Duodenal mucosa (tissue), 2 donors: ENCODE measurements around the gene PIEZO2.
"Not testable (repeated sequence)": the region's sequence is repeated elsewhere in the genome, so short reads cannot be mapped to it uniquely, and the experiment has no call there.

ENCODE experiments used
- H3K27ac ChIP-seq: one replicate; pipeline ENCODE4 v1.7.0; 2013; ENCODE audit warnings: low read depth, low read length
- H3K27me3 ChIP-seq, 2 donors: one replicate each; pipeline ENCODE4 v1.7.0; 2013; ENCODE audit warnings: low read length in 2 of 2, control low read depth in 1 of 2; ENCODE audit not compliant: insufficient read depth in 2 of 2, control insufficient read depth in 1 of 2
- H3K36me3 ChIP-seq, 2 donors: one replicate each; pipeline ENCODE4 v1.7.0; 2013; ENCODE audit warnings: low read length in 2 of 2, control low read depth in 1 of 2; ENCODE audit not compliant: insufficient read depth in 2 of 2, control insufficient read depth in 1 of 2
- H3K4me1 ChIP-seq, 2 donors: one replicate each; pipeline ENCODE4 v1.7.0; 2013; ENCODE audit warnings: low read length in 2 of 2, control low read depth in 1 of 2; ENCODE audit not compliant: insufficient read depth in 2 of 2, control insufficient read depth in 1 of 2
- H3K4me3 ChIP-seq, 2 donors: one replicate each; pipeline ENCODE4 v1.7.0; 2013; ENCODE audit warnings: low read length in 2 of 2, low read depth in 1 of 2
- H3K9ac ChIP-seq, 2 donors: one replicate each; pipeline ENCODE4 v1.7.0; 2013; ENCODE audit warnings: low read length in 2 of 2, low read depth in 1 of 2
- H3K9me3 ChIP-seq, 2 donors: one replicate each; pipeline ENCODE4 v1.7.0; 2013; ENCODE audit warnings: low read length in 2 of 2, control low read depth in 1 of 2; ENCODE audit not compliant: control insufficient read depth in 1 of 2

The PIEZO2 gene

GRCh38 chr18:10642915-10643524, 506.3 kb downstream of the PIEZO2 start:
- H3K9me3 ChIP-seq, H3K4me3 ChIP-seq, H3K27ac ChIP-seq, H3K9ac ChIP-seq, H3K36me3 ChIP-seq, H3K27me3 ChIP-seq, H3K4me1 ChIP-seq: not testable (repeated sequence)

GRCh38 chr18:10638539-10638885, 510.9 kb downstream of the PIEZO2 start:
- not testable (repeated sequence) for H3K36me3 ChIP-seq, H3K9ac ChIP-seq, H3K27me3 ChIP-seq, H3K4me1 ChIP-seq, H3K27ac ChIP-seq, H3K9me3 ChIP-seq, H3K4me3 ChIP-seq

- H3K27me3 ChIP-seq, H3K4me3 ChIP-seq, H3K36me3 ChIP-seq, H3K27ac ChIP-seq, H3K9me3 ChIP-seq, H3K9ac ChIP-seq, H3K4me1 ChIP-seq: not testable (repeated sequence)
Measured at GRCh38 chr18:10637858-10638538, 511.4 kb downstream of the PIEZO2 start.

GRCh38 chr18:10629076-10629475, 520.3 kb downstream of the PIEZO2 start:
- H3K36me3 ChIP-seq, H3K27ac ChIP-seq, H3K27me3 ChIP-seq, H3K4me3 ChIP-seq, H3K9ac ChIP-seq, H3K4me1 ChIP-seq, H3K9me3 ChIP-seq: not testable (repeated sequence)

GRCh38 chr18:10626606-10627213, 522.7 kb downstream of the PIEZO2 start:
- H3K36me3 ChIP-seq, H3K9ac ChIP-seq, H3K27me3 ChIP-seq, H3K27ac ChIP-seq, H3K4me1 ChIP-seq, H3K4me3 ChIP-seq, H3K9me3 ChIP-seq: not testable (repeated sequence)

GRCh38 chr18:10623606-10624005, 525.8 kb downstream of the PIEZO2 start:
- not testable (repeated sequence) for H3K36me3 ChIP-seq, H3K27ac ChIP-seq, H3K27me3 ChIP-seq, H3K9ac ChIP-seq, H3K4me1 ChIP-seq, H3K4me3 ChIP-seq, H3K9me3 ChIP-seq

- not testable (repeated sequence) for H3K9ac ChIP-seq, H3K27ac ChIP-seq, H3K4me1 ChIP-seq, H3K9me3 ChIP-seq, H3K36me3 ChIP-seq, H3K4me3 ChIP-seq, H3K27me3 ChIP-seq
Measured at GRCh38 chr18:10622982-10623381, 526.4 kb downstream of the PIEZO2 start.

- H3K27ac ChIP-seq, H3K27me3 ChIP-seq, H3K4me3 ChIP-seq, H3K36me3 ChIP-seq, H3K9ac ChIP-seq, H3K4me1 ChIP-seq, H3K9me3 ChIP-seq: not testable (repeated sequence)
Measured at GRCh38 chr18:10620670-10621329, 528.6 kb downstream of the PIEZO2 start.
